GM12865 (cell line): ENCODE results near the gene FAM47E.
"Not testable (repeated sequence)": the region's sequence is repeated elsewhere in the genome, so short reads cannot be mapped to it uniquely, and the experiment has no call there.

Experiments
- DNase-seq: peaks from one replicate; pipeline ENCODE4 v3.0.0; 2010; ENCODE audit warnings: low read depth
- H3K4me3 ChIP-seq: 2 replicates; pipeline ENCODE4 v1.5.1; 2011; ENCODE audit warnings: mild to moderate bottlenecking, low read depth, low read length, control low read depth
- TF ChIP-seq, protein P1 (sequence below): IDR thresholded peaks from 2 replicates; pipeline ENCODE4 v1.5.1; 2011; ENCODE audit warnings: low read length, control low read depth, low read depth, inconsistent platforms; ENCODE audit not compliant: insufficient read depth; ENCODE audit errors: missing control alignments

Gene FAM47E

GRCh38 chr4:76280488-76281441 is 29.2 kb downstream of the FAM47E start:
- TF ChIP-seq, protein P1, sequence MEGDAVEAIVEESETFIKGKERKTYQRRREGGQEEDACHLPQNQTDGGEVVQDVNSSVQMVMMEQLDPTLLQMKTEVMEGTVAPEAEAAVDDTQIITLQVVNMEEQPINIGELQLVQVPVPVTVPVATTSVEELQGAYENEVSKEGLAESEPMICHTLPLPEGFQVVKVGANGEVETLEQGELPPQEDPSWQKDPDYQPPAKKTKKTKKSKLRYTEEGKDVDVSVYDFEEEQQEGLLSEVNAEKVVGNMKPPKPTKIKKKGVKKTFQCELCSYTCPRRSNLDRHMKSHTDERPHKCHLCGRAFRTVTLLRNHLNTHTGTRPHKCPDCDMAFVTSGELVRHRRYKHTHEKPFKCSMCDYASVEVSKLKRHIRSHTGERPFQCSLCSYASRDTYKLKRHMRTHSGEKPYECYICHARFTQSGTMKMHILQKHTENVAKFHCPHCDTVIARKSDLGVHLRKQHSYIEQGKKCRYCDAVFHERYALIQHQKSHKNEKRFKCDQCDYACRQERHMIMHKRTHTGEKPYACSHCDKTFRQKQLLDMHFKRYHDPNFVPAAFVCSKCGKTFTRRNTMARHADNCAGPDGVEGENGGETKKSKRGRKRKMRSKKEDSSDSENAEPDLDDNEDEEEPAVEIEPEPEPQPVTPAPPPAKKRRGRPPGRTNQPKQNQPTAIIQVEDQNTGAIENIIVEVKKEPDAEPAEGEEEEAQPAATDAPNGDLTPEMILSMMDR: no peak
- H3K4me3 ChIP-seq: no peak overlapping the region
- no peak for DNase-seq

GRCh38 chr4:76281594-76281993 is 30.1 kb downstream of the FAM47E start:
- not testable (repeated sequence) for H3K4me3 ChIP-seq

DNA sequence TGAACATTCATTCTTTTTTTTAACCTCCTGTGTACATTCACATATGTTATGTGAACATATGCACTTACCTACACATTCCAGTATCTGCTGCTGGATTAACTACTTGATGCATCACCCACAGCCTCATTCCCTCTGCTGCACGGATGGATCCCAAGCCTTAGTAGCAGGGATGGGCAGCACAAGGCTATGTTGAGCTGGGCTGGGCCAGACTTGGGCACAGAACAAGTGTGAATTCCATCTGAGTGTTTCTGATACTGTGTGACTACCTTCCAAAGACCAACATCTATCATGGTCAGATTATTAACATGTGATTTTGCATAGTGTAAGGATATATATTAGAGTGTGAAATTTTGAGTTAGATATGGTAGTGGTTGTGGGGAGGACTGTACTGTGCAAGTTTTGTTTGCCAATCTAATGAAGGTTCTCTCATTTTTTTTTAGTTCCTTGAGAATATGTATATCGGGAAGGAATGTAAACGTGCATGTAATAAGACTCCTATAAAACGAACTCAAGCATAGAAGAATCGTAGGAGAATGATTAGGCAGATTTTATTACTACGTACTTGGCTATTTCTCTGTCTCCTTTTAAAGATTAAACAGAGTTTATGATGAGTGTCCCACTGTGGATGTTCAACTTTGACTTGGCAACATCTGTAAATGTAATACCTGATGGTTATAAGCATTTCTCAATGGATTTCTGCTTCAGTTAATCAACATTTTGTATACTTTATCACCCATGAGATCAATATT is 31.6 kb downstream of the FAM47E start:
- no peak for DNase-seq
- TF ChIP-seq, protein P1: no peak

More at GRCh38 chr4:76281594-76281993, 30.1 kb downstream of the FAM47E start:
- not testable (repeated sequence) for DNase-seq

GRCh38 chr4:76283900-76284299 is 32.4 kb downstream of the FAM47E start:
- peak; percentile 5 for DNase-seq
- no peak overlapping the region for H3K4me3 ChIP-seq
- TF ChIP-seq, protein P1: no peak

More for the DNA sequence above, 31.6 kb downstream of the FAM47E start:
- no peak overlapping the region for H3K4me3 ChIP-seq

DNA sequence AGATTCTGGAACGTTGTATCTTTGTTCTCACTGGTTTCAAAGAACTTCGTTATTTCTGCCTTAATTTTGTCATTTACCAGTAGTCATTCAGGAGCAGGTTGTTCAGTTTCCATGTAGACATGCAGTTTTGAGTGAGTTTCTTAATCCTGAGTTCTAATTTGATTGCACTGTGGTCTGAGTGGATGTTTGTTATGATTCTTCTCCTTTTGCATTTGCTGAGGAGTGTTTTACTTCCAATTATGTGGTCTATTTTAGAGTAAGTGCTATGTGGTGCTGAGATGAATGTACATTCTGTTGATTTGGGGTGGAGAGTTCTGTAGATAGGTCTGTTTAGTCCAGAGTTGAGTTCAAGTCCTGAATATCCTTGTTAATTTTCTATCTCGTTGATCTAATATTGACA is 36.3 kb downstream of the FAM47E start:
- H3K4me3 ChIP-seq, DNase-seq: not testable (repeated sequence)

DNA sequence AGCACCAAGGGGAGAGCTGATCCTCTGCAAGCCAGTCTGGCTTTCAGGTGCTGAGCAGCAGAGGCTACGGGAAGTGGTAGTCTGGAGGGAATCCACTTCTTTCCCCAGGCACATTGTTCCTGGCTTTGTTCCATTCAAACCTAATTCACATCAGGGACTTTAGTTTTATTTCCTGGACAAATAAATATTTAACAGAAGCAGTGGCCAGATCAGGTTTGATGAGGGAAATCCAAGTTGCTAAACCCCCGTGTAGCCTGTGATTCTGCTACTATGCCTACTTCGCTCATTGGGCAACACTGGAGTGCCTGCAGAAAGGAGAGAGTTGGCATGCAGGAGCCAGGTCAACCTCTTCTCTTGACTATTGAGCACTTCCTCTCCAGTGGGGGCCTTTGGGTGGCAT is 41.2 kb downstream of the FAM47E start:
- TF ChIP-seq, protein P1: no peak
- no peak for DNase-seq

GRCh38 chr4:76293772-76294171 is 42.3 kb downstream of the FAM47E start:
- TF ChIP-seq, protein P1: no peak
- H3K4me3 ChIP-seq: no peak overlapping the region
- DNase-seq: no peak

More for the DNA sequence above, 41.2 kb downstream of the FAM47E start:
- no peak overlapping the region for H3K4me3 ChIP-seq
